Activated naive CD8-positive, alpha-beta T cell treated with anti-CD3 and anti-CD28 coated beads, Interleukin-2, amount 50 U/mL, for 16 hours (primary cell): ENCODE data around the gene CERCAM.
"Not testable (repeated sequence)": the region's sequence is repeated elsewhere in the genome, so short reads cannot be mapped to it uniquely, and the experiment has no call there.

Experiments
- DNase-seq: peaks from one replicate; pipeline ENCODE4 v3.0.0-alpha.2; 2020; ENCODE audit warnings: low read depth, low spot score

CERCAM gene

DNA sequence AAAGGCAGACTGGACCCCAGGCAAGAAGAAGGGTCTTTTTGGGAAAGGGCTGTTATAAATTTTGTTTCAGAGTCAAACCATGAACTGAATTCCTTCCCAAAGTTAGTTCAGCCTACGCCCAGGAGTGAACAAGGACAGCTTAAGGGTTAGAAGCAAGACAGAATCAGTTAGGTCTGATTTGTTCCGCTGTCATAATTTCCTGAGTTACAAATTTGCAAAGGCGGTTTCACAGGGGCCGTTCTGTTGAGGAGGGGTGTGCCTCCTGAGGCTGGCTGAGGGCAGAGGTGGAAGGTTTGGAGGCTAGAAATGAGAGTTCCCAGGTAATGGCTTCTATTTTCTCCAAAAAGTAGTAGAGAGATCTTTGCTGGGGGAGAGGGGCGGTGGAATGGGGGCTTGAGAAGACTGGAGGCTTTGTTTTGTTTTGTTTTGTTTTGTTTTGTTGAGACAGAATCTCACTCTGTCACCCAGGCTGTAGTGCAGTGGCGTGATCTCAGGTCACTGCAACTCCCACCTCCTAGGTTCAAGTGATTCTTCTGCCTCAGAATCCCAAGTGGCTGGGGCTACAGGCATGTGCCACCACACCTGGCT, 4.1 kb upstream of the CERCAM start:
- DNase-seq, result no peak

DNA sequence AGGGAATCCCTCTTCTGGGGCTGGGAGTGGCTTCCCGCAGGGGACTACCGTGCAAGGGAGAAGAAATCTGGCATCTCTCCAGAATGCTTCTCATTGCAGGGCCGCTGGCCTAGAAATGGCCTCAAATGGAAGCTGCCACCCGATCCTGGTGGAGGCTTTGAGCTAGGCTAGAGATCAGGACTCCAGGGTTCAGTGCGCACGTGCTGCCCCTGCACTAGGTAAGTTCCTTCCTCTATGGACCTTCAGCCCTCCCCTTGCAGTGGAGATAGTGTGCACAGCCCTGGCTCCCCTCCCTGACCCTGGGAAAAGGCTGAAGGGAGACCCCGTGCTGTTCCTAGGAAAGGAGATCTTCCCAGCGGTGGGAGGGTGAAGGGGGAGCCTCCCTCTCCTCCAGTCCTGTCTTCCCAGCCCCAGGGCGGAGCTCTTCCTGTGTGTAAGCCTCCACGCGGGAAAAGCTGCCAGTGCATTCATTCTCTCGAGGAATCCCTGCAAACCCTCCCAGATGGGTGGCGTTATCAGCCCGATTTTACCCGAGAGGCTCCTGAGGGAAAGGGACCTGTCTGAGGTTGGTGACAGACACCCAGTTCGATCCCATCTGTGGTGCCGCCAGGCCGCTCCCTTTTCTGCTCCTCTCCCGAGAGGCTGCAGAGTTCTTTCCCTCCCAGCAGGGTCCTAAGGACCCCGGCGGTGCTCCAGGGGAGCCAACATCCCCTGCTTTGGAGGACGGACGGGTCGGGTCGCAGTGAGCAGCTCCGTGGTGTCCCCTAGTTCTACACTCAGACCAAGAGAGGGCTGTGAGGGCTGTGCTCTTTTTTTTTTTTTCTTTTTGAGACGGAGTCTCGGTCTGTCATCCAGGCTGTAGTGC, 1.4 kb upstream of the CERCAM start:
- DNase-seq, result no peak

DNA sequence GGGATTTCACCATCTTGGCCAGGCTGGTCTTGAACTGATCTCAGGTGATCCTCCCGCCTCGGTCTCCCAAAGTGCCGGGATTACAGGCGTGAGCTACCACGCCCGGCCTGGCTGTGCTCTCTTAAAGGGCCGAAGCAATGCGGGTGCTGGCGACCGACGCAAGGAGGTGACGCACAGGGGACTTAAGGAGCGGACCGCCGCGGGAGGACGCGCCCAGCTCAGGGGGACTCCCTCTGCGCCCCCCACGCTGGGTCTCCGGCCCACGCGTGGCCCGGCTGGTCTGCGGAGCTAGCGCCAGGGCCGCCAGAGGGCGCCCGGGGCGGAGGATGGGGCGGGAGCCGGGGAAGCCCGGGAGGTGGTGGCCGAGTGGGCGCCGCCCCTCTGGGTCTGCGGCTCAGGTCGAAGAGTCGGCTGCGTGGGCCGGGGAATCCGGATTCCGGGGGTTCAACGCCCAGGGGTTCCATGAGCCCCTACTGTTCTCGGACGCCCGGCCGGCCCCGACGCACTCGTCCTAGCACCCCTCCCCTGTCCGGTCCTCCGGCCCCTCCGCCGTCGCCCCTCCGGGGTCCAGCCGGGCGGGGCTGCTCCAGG, 502 bp upstream of the CERCAM start:
- peak; percentile 23 for DNase-seq

DNA sequence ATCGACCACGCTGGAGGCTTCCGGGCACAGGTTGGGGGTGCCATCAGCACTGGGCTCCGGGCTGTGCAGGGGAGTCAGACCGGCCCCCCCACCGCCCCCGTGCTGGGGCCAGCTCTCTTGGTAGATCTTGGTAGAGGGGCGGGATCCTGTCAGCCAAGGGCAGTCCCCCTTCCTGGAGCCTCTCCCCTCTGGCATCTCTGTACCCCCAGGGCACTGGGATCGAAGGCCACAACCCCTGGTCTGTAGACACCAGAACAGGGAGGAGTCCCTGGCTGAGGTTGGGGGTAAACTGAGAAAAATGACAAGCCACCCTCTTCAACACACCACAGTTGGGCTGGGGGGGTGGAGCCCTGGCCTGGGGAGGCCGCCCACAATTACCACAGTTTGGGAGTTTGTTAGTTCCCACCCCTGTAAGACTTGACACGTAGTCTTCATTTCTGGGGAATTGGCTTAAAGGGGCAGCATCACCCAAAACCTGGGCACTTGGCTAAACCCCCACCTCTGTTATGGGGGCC, 882 bp downstream of the CERCAM start:
- DNase-seq, result no peak

DNA sequence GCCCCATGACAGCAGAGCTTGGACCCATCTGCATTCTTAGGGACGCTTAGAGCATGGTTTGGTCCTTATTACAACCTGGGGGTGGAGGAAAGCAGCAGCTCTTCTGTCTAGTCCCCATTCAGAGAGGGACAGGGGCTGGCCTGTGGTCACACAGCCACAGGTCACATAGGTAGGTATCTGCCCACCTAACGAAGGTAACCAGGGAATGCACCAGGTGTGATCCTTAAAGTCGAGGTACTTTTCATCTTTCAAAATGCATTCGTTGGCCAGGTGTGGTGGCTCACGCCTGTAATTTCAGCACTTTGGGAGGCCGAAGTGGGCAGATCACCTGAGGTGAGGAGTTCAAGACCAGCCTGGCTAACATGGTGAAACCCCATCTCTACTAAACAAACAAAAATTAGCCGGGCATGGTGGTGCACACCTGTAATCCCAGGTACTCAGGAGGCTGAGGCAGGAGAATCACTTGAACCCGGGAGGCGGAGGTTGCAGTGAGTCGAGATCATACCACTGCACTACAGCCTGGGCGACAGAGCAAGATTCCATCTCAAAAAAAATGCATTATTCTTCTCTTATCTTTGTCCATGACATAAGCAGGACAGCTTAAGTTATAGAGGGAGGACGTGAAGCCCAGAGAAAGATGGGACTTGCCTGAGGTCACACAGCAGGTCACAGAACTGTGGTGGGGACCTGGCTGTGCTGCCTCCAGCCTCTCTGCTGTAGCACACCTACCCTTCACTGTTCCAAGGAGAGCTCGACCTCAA, 1.5 kb downstream of the CERCAM start:
- not testable (repeated sequence) for DNase-seq

DNA sequence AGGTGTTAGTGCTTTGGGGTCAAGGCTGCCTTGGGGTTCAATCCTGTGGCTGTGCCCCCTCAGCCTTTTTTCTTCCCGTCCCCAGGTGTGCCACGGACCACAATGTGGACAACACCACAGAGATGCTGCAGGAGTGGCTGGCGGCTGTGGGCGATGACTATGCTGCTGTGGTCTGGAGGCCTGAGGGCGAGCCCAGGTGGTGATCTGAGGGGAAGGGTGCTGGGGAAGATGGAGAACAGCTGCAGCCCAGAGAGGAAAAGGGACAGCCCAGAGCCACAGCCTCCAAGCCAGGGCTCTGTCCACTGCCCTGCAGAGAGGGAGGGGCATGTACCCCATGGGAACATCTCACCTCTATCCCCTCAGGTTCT, 2.1 kb downstream of the CERCAM start:
- DNase-seq, result no peak

DNA sequence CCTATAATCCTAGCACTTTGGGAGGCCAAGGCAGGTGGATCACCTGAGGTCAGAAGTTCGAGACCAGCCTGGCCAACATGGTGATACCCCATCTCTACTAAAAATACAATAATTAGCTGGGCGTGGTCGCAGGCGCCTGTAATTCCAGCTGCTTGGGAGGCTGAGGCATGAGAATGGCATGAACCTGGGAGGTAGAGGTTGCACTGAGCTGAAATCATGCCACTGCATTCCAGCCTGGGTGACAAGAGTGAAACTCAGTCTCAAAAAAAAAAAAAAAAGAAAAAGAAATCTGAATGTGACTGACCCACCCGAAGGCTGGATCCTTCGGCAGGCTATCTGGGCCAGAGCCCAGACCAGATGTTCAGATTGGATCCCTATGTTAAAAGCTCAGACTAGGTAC, 2.7 kb downstream of the CERCAM start:
- not testable (repeated sequence) for DNase-seq

DNA sequence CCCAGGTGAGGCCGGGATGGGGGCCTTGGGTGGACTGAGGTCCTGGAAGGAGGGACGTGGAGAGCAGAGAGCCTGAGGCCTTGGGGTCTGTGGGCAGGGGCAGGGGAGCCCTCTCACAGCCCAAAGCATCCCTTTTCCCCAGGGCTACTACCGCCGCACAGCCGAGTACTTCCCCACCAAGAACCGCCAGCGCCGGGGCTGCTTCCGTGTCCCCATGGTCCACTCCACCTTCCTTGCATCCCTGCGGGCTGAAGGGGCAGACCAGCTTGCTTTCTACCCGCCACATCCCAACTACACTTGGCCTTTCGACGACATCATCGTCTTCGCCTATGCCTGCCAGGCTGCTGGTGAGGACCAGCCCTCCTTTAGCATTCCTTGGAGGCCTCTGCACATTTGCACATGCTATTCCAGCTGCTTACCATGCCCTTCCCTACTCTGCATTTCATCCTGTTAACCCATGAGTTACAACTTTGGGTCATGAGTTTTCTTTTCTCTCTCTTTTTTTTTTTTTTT, 3.7 kb downstream of the CERCAM start:
- no peak for DNase-seq

DNA sequence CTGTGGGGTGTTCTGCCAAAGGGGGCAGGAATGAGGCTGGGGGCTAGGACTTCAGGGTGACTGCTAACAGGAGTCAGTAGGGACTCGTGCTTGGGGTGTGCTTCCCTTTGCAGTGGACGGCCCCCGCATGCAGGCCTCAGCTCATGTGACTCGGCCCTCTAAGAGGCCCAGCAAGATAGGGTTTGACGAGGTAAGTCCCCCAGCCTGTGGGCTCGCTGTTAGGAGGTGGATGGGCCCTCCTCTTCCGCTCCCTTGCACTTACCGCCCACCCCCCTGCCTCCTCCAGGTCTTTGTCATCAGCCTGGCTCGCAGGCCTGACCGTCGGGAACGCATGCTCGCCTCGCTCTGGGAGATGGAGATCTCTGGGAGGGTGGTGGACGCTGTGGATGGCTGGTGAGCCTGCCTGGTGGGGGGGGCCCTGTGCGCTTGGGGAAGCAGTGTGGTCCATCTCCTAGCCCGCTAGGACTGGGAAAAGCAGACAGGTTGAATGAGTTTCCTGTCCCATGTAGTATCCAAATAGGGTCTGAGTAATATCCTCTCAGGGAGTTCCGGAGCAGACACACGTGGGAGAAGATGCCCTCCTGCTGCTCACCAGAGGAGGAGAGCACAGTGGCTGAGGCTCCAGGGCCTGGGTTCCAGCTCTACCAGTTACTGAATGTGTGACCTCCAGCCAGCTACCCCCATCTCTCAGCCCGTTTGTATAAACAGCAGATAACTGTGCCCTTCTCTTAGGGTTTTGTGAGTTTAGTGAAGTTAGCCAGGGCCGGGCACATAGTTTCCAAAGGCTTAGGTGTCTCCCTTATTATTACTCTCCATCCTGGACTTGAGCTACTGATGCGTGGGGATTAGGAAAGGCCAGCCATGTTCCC, 8.2 kb downstream of the CERCAM start:
- DNase-seq, result no peak

DNA sequence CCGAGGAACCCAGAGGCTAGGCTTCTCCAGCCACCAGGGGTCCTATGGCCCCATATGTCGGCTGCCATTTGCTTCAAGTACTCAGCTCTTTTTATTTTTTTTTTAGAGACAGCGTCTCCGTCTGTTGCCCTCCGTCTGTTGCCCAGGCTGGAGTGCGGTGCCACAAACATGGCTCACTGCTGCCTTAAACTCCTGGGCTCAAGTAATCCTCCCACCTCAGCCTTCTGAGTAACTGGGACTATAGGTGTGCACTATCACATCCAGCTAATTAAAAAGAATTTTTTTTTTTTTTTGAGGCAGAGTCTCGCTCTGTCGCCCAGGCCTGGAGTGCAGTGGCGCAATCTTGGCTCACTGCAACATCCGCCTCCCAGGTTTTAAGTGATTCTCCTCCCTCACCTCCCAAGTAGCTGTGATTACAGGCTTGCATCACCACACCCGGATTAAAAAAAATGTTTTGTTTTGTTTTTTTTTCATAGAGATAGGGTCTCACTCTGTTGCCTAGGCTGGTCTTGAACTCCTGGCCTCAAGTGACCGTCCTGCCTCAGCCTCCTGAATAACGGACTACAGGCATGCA, 8.9 kb downstream of the CERCAM start:
- no peak for DNase-seq

DNA sequence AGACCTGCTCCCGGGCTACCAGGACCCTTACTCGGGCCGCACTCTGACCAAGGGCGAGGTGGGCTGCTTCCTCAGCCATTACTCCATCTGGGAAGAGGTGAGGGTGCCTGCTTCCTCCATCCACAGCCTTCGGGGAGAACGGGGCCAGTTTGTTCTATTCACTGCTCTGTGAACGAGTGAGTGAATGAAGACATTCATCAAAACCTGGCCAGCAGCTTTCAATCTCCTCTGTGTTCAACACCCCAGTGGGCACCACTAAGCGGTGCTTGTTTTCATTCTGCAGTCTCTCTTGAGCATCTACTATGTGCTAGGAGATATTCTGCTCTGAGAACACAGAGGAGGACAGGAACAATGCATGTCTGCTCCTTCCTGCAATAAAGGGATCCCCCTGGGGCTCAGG, 10.6 kb downstream of the CERCAM start:
- no peak for DNase-seq

DNA sequence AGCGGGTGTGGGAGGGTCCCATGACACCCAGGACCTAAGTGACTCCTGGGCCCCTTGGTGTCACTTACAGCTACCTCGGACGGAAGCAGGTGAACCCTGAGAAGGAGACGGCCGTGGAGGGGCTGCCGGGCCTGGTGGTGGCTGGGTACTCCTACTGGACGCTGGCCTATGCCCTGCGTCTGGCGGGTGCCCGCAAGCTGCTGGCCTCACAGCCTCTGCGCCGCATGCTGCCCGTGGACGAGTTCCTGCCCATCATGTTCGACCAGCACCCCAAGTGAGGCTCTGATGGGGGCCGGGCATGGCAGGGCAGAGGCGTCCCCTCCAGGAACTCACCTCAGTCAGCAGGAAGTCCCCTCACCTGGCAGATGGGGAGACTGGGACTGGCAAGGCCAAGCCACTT, 13.7 kb downstream of the CERCAM start:
- DNase-seq, result no peak

DNA sequence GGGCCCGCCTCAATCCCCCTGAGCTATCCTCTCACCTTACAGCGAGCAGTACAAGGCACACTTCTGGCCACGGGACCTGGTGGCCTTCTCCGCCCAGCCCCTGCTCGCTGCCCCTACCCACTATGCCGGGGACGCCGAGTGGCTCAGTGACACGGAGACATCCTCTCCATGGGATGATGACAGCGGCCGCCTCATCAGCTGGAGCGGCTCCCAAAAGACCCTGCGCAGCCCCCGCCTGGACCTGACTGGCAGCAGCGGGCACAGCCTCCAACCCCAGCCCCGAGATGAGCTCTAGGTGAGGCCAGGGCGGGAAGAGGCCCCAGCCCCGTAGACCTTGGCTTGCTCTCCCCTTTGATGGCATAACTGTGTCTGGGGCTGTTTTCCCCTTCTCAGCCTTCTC, 15.0 kb downstream of the CERCAM start:
- DNase-seq, result no peak

DNA sequence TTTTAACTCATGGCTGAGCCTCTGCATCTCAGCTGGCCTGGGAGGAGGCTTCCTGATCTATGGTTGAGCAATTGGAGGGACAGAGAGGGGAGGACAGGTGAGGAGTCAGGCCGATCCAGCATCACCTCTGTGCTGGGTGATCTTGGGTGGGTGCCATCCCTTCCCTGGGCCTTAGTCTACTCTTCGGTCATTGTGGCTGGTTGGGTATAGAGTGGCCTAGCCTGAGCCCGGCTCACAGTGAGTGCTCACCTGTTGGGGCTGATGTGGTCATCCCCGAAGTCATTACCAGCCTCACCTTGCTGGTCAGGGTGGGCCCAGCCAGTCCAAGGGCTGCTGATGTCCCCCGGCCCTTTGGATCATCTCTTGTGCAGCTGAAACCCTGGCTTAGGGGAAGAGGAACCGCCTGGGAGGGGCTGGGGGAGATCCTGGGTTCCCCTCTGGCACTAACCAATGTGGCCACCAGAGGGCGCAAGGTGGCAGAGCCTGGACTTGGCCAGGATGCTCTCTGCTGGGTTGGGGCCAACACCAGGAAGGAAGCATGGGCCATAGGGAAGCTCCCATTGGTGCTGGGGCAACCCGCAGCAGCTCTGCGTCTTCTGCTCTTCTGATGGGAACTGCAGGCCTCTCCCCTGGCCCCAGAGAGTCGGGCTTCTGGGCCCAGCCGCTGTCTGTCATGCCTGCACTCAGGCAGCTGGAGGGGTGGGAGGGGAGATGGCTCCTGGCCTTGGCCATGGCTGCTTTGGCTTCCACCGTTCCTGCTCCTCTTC, 17.9 kb downstream of the CERCAM start:
- peak; percentile 66 for DNase-seq

DNA sequence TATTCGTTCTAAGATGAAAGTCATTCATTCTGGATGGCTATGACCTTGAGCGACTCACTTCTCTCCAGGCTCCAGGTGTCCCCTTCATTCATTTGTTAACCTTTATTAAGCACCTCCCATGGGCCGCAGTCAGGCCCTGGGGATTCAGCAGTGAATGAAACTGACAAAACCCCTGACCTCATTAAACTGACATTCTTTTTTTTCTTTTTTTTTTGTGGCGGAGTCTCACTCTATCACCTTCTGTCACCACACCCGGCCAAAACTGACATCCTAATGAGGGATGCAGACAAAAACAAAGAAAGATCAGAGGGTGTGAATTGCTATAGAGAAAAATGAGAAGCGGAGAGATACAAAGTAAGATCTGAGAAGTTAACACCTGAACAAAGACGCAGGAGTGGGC, 18.6 kb downstream of the CERCAM start:
- no peak for DNase-seq

DNA sequence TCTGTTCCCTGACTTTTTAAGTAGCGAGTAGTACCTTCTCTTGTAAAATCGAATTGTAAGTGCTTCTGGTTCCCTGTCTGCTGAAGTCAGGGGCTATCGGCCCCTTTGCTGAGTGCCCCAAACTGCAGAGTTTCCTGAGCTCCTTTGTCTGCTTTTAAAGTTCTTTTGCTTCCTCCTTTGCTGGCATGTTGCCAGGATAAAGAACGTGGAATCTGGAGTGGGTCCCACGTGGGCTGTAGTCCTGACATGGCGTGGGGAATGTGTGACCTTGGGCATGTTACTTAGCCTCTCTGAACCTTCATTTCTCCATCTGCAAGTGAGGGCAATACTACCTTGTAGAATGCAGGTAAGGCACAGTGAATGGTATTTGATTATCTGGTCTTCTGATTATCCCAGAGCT, 21.5 kb downstream of the CERCAM start:
- DNase-seq, result no peak

DNA sequence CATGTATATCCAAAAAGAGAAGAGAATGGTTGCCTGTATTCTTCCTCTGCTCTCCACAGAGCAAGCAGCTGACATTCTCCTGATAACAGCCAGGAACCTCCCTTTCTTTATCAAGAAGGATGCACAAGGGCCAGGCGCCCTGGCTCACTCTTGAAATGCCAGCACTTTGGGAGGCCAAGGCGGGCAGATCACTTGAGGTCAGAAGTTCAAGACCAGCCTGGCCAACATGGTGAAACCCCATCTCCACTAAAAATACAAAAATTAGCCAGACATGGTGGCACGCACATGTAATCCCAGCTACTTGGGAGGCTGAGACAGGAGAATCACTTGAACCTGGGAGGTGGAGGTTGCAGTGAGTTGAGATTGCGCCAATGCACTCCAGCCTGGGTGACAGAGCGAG, 25.8 kb downstream of the CERCAM start:
- not testable (repeated sequence) for DNase-seq

DNA sequence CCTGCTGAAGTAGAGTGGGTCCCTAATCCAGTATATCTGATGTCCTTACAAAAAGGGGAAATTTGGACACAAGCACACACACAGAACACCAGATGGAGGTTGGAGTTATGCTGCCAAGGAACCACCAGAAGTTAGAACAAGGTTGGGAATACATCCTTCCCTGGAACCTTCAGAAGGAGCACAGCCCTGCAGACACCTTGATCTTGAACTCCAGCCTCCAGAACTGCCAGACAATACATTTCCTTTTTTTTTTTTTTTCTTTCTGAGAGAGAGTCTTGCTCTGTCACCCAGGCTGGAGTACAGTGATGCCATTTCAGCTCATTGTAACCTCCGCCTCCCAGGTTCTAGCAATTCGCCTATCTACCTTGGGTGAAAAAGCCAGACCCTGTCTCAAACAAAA, 28.1 kb downstream of the CERCAM start:
- DNase-seq, result no peak

DNA sequence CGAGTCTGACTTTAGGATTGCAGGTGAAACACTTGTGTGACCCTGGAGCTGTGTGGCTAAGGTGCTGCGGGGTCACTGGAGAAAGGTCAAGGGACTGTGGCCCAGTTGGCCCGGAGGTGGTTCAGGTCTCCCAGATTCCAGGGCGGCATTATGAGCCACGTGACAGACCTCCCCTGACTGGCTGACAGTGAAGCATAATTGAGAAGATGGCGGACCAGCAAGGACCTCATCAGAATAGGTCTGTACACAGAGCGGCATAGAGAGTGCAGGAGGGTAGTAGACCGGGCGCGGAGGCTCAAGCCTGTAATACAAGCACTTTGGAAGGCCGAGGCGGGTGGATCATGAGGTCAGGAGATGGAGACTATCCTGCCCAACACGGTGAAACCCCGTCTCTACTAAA, 34.3 kb downstream of the CERCAM start:
- DNase-seq, result no peak
